GM12878 (cell line): ENCODE results near the gene NTF4. TPM values are rescaled to one million over a fixed set of nuclear protein-coding genes. Genes with fewer than 3 reads are reported as not detected.

Experiments used
- CHD4 ChIP-seq: fragments of 200-600 bp; sonication (generic); IDR thresholded peaks from 2 replicates; pipeline ENCODE4 v1.6.1; 2016; ENCODE audit warnings: mild to moderate bottlenecking
- DPF2 ChIP-seq: fragments of 450-650 bp; IDR thresholded peaks from 2 replicates; pipeline ENCODE4 v1.6.1; 2017; ENCODE audit warnings: mild to moderate bottlenecking
- E4F1 ChIP-seq: fragments of 450-650 bp; IDR thresholded peaks from 2 replicates; pipeline ENCODE4 v1.6.1; 2018; ENCODE audit warnings: borderline replicate concordance, mild to moderate bottlenecking; ENCODE audit not compliant: partially characterized antibody
- ETV6 ChIP-seq, 2 experiments: fragments of 450-650 bp in 1 of 2; IDR thresholded peaks in 1 of 2; conservative IDR thresholded peaks in 1 of 2; 2 replicates each; pipeline ENCODE4 v1.6.1; 2014; ENCODE audit warnings: antibody characterized with exemption in 1 of 2, borderline replicate concordance in 1 of 2, low read depth in 1 of 2, mild to moderate bottlenecking in 1 of 2, moderate library complexity in 1 of 2
- IKZF2 ChIP-seq, 2 experiments: fragments of 450-650 bp; IDR thresholded peaks; 2 replicates each; pipeline ENCODE4 v1.6.1; 2017; ENCODE audit warnings: mild to moderate bottlenecking in 2 of 2, moderate library complexity in 2 of 2
- KAT2A ChIP-seq: conservative IDR thresholded peaks from 2 replicates; pipeline ENCODE4 v1.6.1; 2011; ENCODE audit warnings: low read depth, low read length; ENCODE audit not compliant: control insufficient read depth
- MEF2A ChIP-seq: IDR thresholded peaks from 2 replicates; pipeline ENCODE4 v1.6.1; 2011; ENCODE audit warnings: low read depth, mild to moderate bottlenecking, low read length, moderate library complexity; ENCODE audit not compliant: insufficient read depth
- RAD21 ChIP-seq: IDR thresholded peaks from 2 replicates; pipeline ENCODE4 v1.6.1; 2011; ENCODE audit warnings: mild to moderate bottlenecking, low read depth, low read length, moderate library complexity; ENCODE audit not compliant: insufficient read depth
- SMAD1 ChIP-seq: fragments of 450-650 bp; IDR thresholded peaks from 2 replicates; pipeline ENCODE4 v1.6.1; 2018; ENCODE audit warnings: mild to moderate bottlenecking, low read depth; ENCODE audit not compliant: partially characterized antibody
- SMARCA5 ChIP-seq: fragments of 450-650 bp; IDR thresholded peaks from 2 replicates; pipeline ENCODE4 v1.6.1; 2017; ENCODE audit warnings: mild to moderate bottlenecking
- STAT1 ChIP-seq: fragments of 450-650 bp; conservative IDR thresholded peaks from 2 replicates; pipeline ENCODE4 v1.6.1; 2014; ENCODE audit warnings: antibody characterized with exemption, mild to moderate bottlenecking
- TARDBP ChIP-seq: IDR thresholded peaks from 2 replicates; pipeline ENCODE4 v1.6.1; 2016; ENCODE audit warnings: borderline replicate concordance
- YBX1 ChIP-seq: fragments of 450-650 bp; IDR thresholded peaks from 2 replicates; pipeline ENCODE4 v1.6.1; 2016; ENCODE audit warnings: antibody characterized with exemption
- ZBTB4 ChIP-seq: fragments of 450-650 bp; formaldehyde crosslinking; IDR thresholded peaks from 2 replicates; pipeline ENCODE4 v1.4.0; 2022; ENCODE audit warnings: mild to moderate bottlenecking, moderate library complexity
- ZNF384 ChIP-seq: IDR thresholded peaks from 2 replicates; pipeline ENCODE4 v1.6.1; 2012; ENCODE audit warnings: low read depth, mild to moderate bottlenecking, low read length, improper control_type of control experiment, borderline replicate concordance
- ZNF622 ChIP-seq: fragments of 450-650 bp; IDR thresholded peaks from 2 replicates; pipeline ENCODE4 v1.6.1; 2017; ENCODE audit warnings: mild to moderate bottlenecking, inconsistent platforms
- polyA plus RNA-seq, 11 experiments: library from polyadenylated mRNA; depleted of rRNA in 4 of 11; unstranded in 6 of 11; stranded (reverse) in 5 of 11; fragments of >200 nt; fragmentation: Nextera tagmentation in 4 of 11; fragmentation: Illumina TruSeq in 1 of 11; extraction: Ambion mirVana in 4 of 11; extraction: Trizol in 1 of 11; gene quantifications; 1 replicate in 1 of 11; 2 replicates in 10 of 11; pipeline versions ENCODE4 v1.2.1 to v1.2.3, GENCODE V29; 2011 to 2016; ENCODE audit warnings: inconsistent platforms in 2 of 11, missing spikeins in 2 of 11, low read depth in 1 of 11
- total RNA-seq, 4 experiments: library from RNA; depleted of rRNA in 3 of 4; stranded (reverse); fragments of >200 nt in 3 of 4; fragmentation: Illumina TruSeq in 1 of 4; extraction: Trizol in 1 of 4; gene quantifications; 2 replicates each; pipeline versions ENCODE4 v1.2.1 to v1.2.3, GENCODE V29; 2013 to 2021
- TF ChIP-seq, protein P1 (sequence below): fragments of 150-350 bp; IDR thresholded peaks from 2 replicates; pipeline ENCODE4 v1.6.1; 2014; ENCODE audit warnings: mild to moderate bottlenecking, low read depth, low read length
- TF ChIP-seq, protein P2 (sequence below): fragments of 150-350 bp; IDR thresholded peaks from 2 replicates; pipeline ENCODE4 v1.6.1; 2016; ENCODE audit warnings: low read depth, low read length

Gene NTF4
- total and polyA plus RNA-seq, 10 of the 15 experiments (the other 5 are each of a cell fraction or from before 2014, with no cell fraction given): not detected

DNA sequence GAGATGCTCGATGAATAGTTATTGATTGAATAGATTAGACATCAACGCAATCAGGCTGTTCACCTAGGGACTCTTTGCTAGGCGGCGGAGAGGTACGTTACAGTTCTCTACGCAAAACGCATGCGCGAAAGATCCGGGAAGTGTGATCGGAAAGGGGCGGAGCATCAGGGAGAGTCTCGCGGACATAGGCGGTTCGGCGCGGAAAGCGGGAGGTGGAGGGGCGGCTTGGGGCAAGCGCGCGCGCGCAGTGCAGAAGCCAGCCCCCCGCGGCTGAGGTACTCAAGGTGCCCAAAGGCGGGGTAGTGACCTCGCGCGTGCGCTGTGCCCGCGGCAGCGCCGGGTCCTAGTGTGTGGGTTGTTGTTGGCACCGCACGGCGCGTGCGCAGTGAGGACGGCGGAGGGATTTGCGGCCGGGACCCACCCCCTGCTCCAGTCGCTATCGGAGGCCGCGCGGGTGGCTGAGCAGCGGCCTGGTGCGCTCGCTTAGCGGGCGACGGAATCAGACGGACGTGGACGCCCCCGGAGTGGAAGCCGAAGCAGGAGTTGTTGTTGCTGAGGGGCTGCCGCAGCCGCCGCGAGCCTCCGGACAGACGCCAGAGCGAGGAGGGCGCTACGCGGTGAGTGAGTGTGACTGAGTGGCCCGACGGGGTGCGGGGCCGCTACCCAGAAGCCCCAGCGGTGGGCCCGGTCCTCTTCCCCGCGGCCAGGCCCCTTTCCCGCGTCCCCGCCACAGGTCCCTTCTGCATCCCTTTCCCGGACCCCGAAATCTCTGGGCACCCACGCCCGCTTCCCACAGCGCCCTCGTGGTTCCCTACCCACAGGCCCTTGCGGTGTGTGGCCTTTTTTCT lies 20.6 kb upstream of the NTF4 start, which contains the start of gene SNRNP70 (continued):
- TF ChIP-seq ZBTB4 (no peak), SMARCA5 (0 out of 2 replicates have a peak, but pooled peaks have one; percentile 53), ZNF622 (no peak), SMAD1 (no peak), MEF2A (no peak), ETV6 (conservative IDR thresholded peaks at IDR 0.05 in 1 of 2, IDR thresholded peaks at IDR 0.05 in 1 of 2; ENCODE audit: borderline replicate concordance in 1 of 2, low read depth in 1 of 2) (0 out of 4 replicates have a peak, but pooled peaks of 1 of the 2 experiments have one; percentile 38), CHD4 (no peak), E4F1 (no peak), YBX1 (no peak), ZNF384 (no peak), IKZF2 (IDR thresholded peaks at IDR 0.05) (peak in 1 of 2 experiments; percentile 52; a peak in 1 of 4 replicates), STAT1 (0 out of 2 replicates have a peak, but pooled peaks have one; percentile 49), TARDBP (peak; percentile 22), DPF2 (peak; percentile 71), KAT2A (no peak), RAD21 (no peak)
- TF ChIP-seq, protein P1, sequence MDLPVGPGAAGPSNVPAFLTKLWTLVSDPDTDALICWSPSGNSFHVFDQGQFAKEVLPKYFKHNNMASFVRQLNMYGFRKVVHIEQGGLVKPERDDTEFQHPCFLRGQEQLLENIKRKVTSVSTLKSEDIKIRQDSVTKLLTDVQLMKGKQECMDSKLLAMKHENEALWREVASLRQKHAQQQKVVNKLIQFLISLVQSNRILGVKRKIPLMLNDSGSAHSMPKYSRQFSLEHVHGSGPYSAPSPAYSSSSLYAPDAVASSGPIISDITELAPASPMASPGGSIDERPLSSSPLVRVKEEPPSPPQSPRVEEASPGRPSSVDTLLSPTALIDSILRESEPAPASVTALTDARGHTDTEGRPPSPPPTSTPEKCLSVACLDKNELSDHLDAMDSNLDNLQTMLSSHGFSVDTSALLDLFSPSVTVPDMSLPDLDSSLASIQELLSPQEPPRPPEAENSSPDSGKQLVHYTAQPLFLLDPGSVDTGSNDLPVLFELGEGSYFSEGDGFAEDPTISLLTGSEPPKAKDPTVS: no peak
- TF ChIP-seq, protein P2, sequence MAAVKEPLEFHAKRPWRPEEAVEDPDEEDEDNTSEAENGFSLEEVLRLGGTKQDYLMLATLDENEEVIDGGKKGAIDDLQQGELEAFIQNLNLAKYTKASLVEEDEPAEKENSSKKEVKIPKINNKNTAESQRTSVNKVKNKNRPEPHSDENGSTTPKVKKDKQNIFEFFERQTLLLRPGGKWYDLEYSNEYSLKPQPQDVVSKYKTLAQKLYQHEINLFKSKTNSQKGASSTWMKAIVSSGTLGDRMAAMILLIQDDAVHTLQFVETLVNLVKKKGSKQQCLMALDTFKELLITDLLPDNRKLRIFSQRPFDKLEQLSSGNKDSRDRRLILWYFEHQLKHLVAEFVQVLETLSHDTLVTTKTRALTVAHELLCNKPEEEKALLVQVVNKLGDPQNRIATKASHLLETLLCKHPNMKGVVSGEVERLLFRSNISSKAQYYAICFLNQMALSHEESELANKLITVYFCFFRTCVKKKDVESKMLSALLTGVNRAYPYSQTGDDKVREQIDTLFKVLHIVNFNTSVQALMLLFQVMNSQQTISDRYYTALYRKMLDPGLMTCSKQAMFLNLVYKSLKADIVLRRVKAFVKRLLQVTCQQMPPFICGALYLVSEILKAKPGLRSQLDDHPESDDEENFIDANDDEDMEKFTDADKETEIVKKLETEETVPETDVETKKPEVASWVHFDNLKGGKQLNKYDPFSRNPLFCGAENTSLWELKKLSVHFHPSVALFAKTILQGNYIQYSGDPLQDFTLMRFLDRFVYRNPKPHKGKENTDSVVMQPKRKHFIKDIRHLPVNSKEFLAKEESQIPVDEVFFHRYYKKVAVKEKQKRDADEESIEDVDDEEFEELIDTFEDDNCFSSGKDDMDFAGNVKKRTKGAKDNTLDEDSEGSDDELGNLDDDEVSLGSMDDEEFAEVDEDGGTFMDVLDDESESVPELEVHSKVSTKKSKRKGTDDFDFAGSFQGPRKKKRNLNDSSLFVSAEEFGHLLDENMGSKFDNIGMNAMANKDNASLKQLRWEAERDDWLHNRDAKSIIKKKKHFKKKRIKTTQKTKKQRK: no peak
